SK-N-SH (cell line): Measurements from ENCODE around the gene SLC45A3. TPM values are rescaled to one million over a fixed set of nuclear protein-coding genes. Genes with fewer than 3 reads are reported as not detected.

ENCODE experiments used
- CTCF ChIA-PET: fragments of 300-600, 350-600 bp; formaldehyde crosslinking; extraction: SDS; loops from one replicate; lab custom pipeline; 2021; lab: Yijun Ruan, JAX
- POLR2A ChIA-PET: fragments of 350-600 bp; sonication (Branson Sonifier 250); formaldehyde crosslinking; extraction: SDS; loops from one replicate; lab custom pipeline; 2020; ENCODE audit warnings: antibody characterized with exemption, inconsistent platforms; lab: Yijun Ruan, JAX
- DNase-seq: peaks from one replicate; pipeline ENCODE4 v3.0.0; 2012
- H2AFZ ChIP-seq: fragments of 200-600 bp; sonication (generic); 2 replicates; pipeline ENCODE4 v1.8.1; 2016; ENCODE audit warnings: antibody characterized with exemption, mild to moderate bottlenecking, low read depth
- H3F3A ChIP-seq: fragments of 200-600 bp; sonication (generic); replicated peaks from 2 replicates; pipeline ENCODE3; 2016; ENCODE audit warnings: antibody characterized with exemption, mild to moderate bottlenecking; ENCODE audit not compliant: insufficient read depth
- H3K27ac ChIP-seq, 2 experiments: fragments of 200-500 bp in 1 of 2; fragments of 200-600 bp in 1 of 2; sonication (Bioruptor generic) in 1 of 2; sonication (generic), shearing (Covaris generic) in 1 of 2; 2 replicates each; pipeline versions ENCODE4 v1.5.1 to v1.6.1; 2014 to 2016; ENCODE audit warnings: low read depth in 2 of 2, inconsistent platforms in 1 of 2, low read length in 1 of 2, mild to moderate bottlenecking in 1 of 2, mixed read lengths in 1 of 2
- H3K27me3 ChIP-seq: fragments of 200-600 bp; sonication (generic), shearing (Covaris generic); 2 replicates; pipeline ENCODE4 v1.6.1; 2016; ENCODE audit warnings: mixed run types; ENCODE audit not compliant: insufficient read depth
- H3K36me3 ChIP-seq, 2 experiments: fragments of 200-500 bp in 1 of 2; fragments of 200-600 bp in 1 of 2; sonication (Bioruptor generic) in 1 of 2; sonication (generic) in 1 of 2; replicated peaks in 1 of 2; 2 replicates each; pipeline versions ENCODE3 to v1.5.1; 2014 to 2016; ENCODE audit warnings: low read length in 1 of 2, mild to moderate bottlenecking in 1 of 2; ENCODE audit not compliant: insufficient read depth in 2 of 2, control insufficient read depth in 1 of 2
- H3K4me1 ChIP-seq, 2 experiments: fragments of 200-500 bp in 1 of 2; fragments of 200-600 bp in 1 of 2; sonication (Bioruptor generic) in 1 of 2; sonication (generic), shearing (Covaris generic) in 1 of 2; 2 replicates each; pipeline versions ENCODE4 v1.5.1 to v1.6.1; 2014 to 2016; ENCODE audit warnings: low read depth in 1 of 2, low read length in 1 of 2, mixed run types in 1 of 2; ENCODE audit not compliant: insufficient read depth in 2 of 2, control insufficient read depth in 1 of 2
- H3K4me2 ChIP-seq: fragments of 200-600 bp; sonication (generic), shearing (Covaris generic); 2 replicates; pipeline ENCODE4 v1.6.1; 2017; ENCODE audit warnings: mixed run types
- H3K4me3 ChIP-seq, 2 experiments: fragments of 200-500 bp in 1 of 2; fragments of 200-600 bp in 1 of 2; sonication (Bioruptor generic) in 1 of 2; sonication (generic), shearing (Covaris generic) in 1 of 2; 2 replicates each; pipeline versions ENCODE4 v1.5.1 to v1.8.1; 2014 to 2016; ENCODE audit warnings: low read depth in 2 of 2, inconsistent platforms in 1 of 2, low read length in 1 of 2, mild to moderate bottlenecking in 1 of 2, mixed read lengths in 1 of 2, moderate library complexity in 1 of 2
- H3K79me2 ChIP-seq: fragments of 200-600 bp; sonication (generic); 2 replicates; pipeline ENCODE4 v1.8.1; 2017; ENCODE audit warnings: mild to moderate bottlenecking; ENCODE audit not compliant: insufficient read depth
- H3K9ac ChIP-seq: fragments of 200-600 bp; sonication (generic); 2 replicates; pipeline ENCODE4 v1.6.1; 2017; ENCODE audit warnings: mixed run types
- H3K9me2 ChIP-seq: fragments of 200-600 bp; sonication (generic); 2 replicates; pipeline ENCODE4 v1.6.1; 2017; ENCODE audit warnings: mixed run types
- H3K9me3 ChIP-seq: fragments of 200-600 bp; sonication (generic); 2 replicates; pipeline ENCODE4 v1.6.1; 2017; ENCODE audit warnings: mixed run types, mild to moderate bottlenecking, moderate library complexity
- H4K20me1 ChIP-seq: fragments of 200-600 bp; sonication (generic); 2 replicates; pipeline ENCODE4 v1.6.1; 2017; ENCODE audit warnings: mild to moderate bottlenecking, mixed run types; ENCODE audit not compliant: insufficient read depth
- CTCF ChIP-seq: fragments of 200-600 bp; sonication (generic); IDR thresholded peaks from 2 replicates; pipeline ENCODE4 v1.6.1; 2017; ENCODE audit warnings: antibody characterized with exemption, mild to moderate bottlenecking, moderate library complexity
- EP300 ChIP-seq, 2 experiments: IDR thresholded peaks; 2 replicates each; pipeline versions ENCODE4 v1.4.0 to v1.6.1; 2012; ENCODE audit warnings: borderline replicate concordance in 1 of 2, low read depth in 1 of 2, low read length in 1 of 2
- FOSL2 ChIP-seq: IDR thresholded peaks from 2 replicates; pipeline ENCODE4 v1.4.0; 2012; ENCODE audit warnings: low read depth, mild to moderate bottlenecking, moderate library complexity, borderline replicate concordance
- FOXJ3 ChIP-seq: sonication (generic); formaldehyde crosslinking; IDR thresholded peaks from 2 replicates; pipeline ENCODE4 v1.5.1; 2020; ENCODE audit warnings: mild to moderate bottlenecking, missing genetic modification reagents
- IRF3 ChIP-seq: fragments of 150-350 bp; IDR thresholded peaks from 2 replicates; pipeline ENCODE4 v1.6.1; 2016; ENCODE audit warnings: mild to moderate bottlenecking, low read depth, low read length
- MAX ChIP-seq: IDR thresholded peaks from 2 replicates; pipeline ENCODE4 v1.4.0; 2012; ENCODE audit warnings: low read depth
- MEF2A ChIP-seq: IDR thresholded peaks from 2 replicates; pipeline ENCODE4 v1.4.0; 2012; ENCODE audit warnings: low read depth, borderline replicate concordance
- NRF1 ChIP-seq: IDR thresholded peaks from 2 replicates; pipeline ENCODE4 v1.6.1; 2012; ENCODE audit warnings: low read depth, mild to moderate bottlenecking, low read length
- RXRA ChIP-seq: IDR thresholded peaks from 2 replicates; pipeline ENCODE4 v1.4.0; 2012; ENCODE audit warnings: low read depth, mild to moderate bottlenecking, borderline replicate concordance
- SIN3A ChIP-seq: IDR thresholded peaks from 2 replicates; pipeline ENCODE4 v1.6.1; 2012; ENCODE audit warnings: low read depth, mild to moderate bottlenecking, low read length, moderate library complexity, borderline replicate concordance
- USF2 ChIP-seq: fragments of 150-350 bp; IDR thresholded peaks from 2 replicates; pipeline ENCODE4 v1.6.1; 2017; ENCODE audit warnings: antibody characterized with exemption, low read length, low read depth, borderline replicate concordance
- YY1 ChIP-seq: IDR thresholded peaks from 2 replicates; pipeline ENCODE4 v1.4.0; 2012; ENCODE audit warnings: low read depth, mild to moderate bottlenecking
- ZBTB33 ChIP-seq: IDR thresholded peaks from 2 replicates; pipeline ENCODE4 v1.4.0; 2012; ENCODE audit warnings: low read depth, borderline replicate concordance
- WGBS: methylation state at CpG from one replicate; pipeline ENCODE4 v1.1.6; 2017; ENCODE audit warnings: low lambda C conversion rate; 5-methylcytosine and 5-hydroxymethylcytosine counted together
- polyA plus RNA-seq, 3 experiments: library from polyadenylated mRNA; depleted of rRNA; stranded (reverse); fragments of >200 nt; gene quantifications; 2 replicates each; pipeline ENCODE4 v1.2.3, GENCODE V29; 2012

The SLC45A3 gene
- polyA plus RNA-seq, 1 of the 3 experiments (the other 2 are of a cell fraction), result 4.6 TPM

GRCh38 chr1:205619376-205619775 lies 60.9 kb downstream of the SLC45A3 start:
- Histone ChIP-seq H3K79me2 (peaks cover 41% of the 10 kb centered on the region), H3K9me2 (no peaks in the 10 kb centered on the region), H3K9ac (no peak overlapping the region), H2AFZ (no peak overlapping the region), H3F3A (peaks cover 6% of the 10 kb centered on the region), H3K9me3 (no peaks in the 10 kb centered on the region), H3K27me3 (no peaks in the 10 kb centered on the region), H3K4me1 (peaks cover 0 to 2% of the 10 kb centered on the region in 2 experiments; a peak in 1 of 4 replicates), H3K36me3 (peaks cover 44 to 63% of the 10 kb centered on the region in 2 experiments)
- WGBS, result 89% methylated on average over 3 of the region's 3 CpGs
- DNase-seq, result no peak
- no peak for TF ChIP-seq FOSL2
- TF ChIP-seq, all 33 proteins: peak for 0
- Histone ChIP-seq H3K4me3 (no peak overlapping the region), H3K4me2 (no peak overlapping the region), H4K20me1 (no peaks in the 10 kb centered on the region), H3K27ac (no peak overlapping the region)
- ChIA-PET POLR2A (no interaction called here), CTCF (interaction anchor here (1.0 kb wide), 1 partner anchor 28 kb away, joined by 3 read pairs; no protein-coding TSS in a partner anchor)

GRCh38 chr1:205616563-205617293 lies 63.6 kb downstream of the SLC45A3 start:
- H3K4me2 ChIP-seq, result no peak overlapping the region
- no peak overlapping the region for H3K4me3 ChIP-seq
- POLR2A ChIA-PET, result no interaction called here
- H3K27ac ChIP-seq, result no peak overlapping the region
- H3K9me3 ChIP-seq, result no peaks in the 10 kb centered on the region
- H4K20me1 ChIP-seq, result no peaks in the 10 kb centered on the region
- H3K4me1 ChIP-seq, result peaks cover 0 to 3% of the 10 kb centered on the region in 2 experiments; a peak in 2 of 4 replicates
- no peak for TF ChIP-seq EP300 (IDR thresholded peaks at IDR 0.05; ENCODE audit: borderline replicate concordance in 1 of 2, low read depth in 1 of 2, low read length in 1 of 2)
- TF ChIP-seq YY1, result no peak
- no peaks in the 10 kb centered on the region for H3K9me2 ChIP-seq
- peaks cover 30% of the 10 kb centered on the region; the same call in 1 of the 2 replicates for H3K79me2 ChIP-seq
- H3K9ac ChIP-seq, result no peak overlapping the region
- H3K27me3 ChIP-seq, result no peaks in the 10 kb centered on the region
- CTCF ChIA-PET, result no interaction called here
- H3K36me3 ChIP-seq, result peaks cover 65 to 75% of the 10 kb centered on the region in 2 experiments
- no peak for DNase-seq
- peaks cover 6% of the 10 kb centered on the region for H3F3A ChIP-seq
- WGBS, result 88% methylated on average over 1 of the region's 1 CpG
- H2AFZ ChIP-seq, result no peak overlapping the region

GRCh38 chr1:205615789-205616188 lies 64.5 kb downstream of the SLC45A3 start:
- Histone ChIP-seq H3K4me2 (no peak overlapping the region), H3K9ac (no peak overlapping the region), H3K9me2 (no peaks in the 10 kb centered on the region), H3K4me1 (peaks cover 5 to 12% of the 10 kb centered on the region in 2 experiments; a peak in 2 of 4 replicates), H3K4me3 (no peak overlapping the region), H3K27ac (no peak overlapping the region), H3K79me2 (peaks cover 30% of the 10 kb centered on the region), H3K27me3 (no peaks in the 10 kb centered on the region), H3K9me3 (no peaks in the 10 kb centered on the region), H3K36me3 (peaks cover 74 to 81% of the 10 kb centered on the region in 2 experiments), H2AFZ (no peak overlapping the region), H4K20me1 (no peaks in the 10 kb centered on the region), H3F3A (peaks cover 6% of the 10 kb centered on the region)
- no peak for DNase-seq
- 100% methylated on average over 1 of the region's 1 CpG for WGBS
- ChIA-PET POLR2A (no interaction called here), CTCF (interaction anchor here (1.7 kb wide), 1 partner anchor 43 kb away, joined by 4 read pairs; no protein-coding TSS in a partner anchor)
- no peak for TF ChIP-seq IRF3
- no peak for TF ChIP-seq MAX
- no peak for TF ChIP-seq NRF1
- TF ChIP-seq MEF2A, result no peak
- no peak for TF ChIP-seq RXRA
- no peak for TF ChIP-seq FOXJ3 (CRISPR knock-in tag)
- TF ChIP-seq USF2, result no peak
- no peak for TF ChIP-seq ZBTB33
- TF ChIP-seq SIN3A, result no peak
- no peak for TF ChIP-seq CTCF
- TF ChIP-seq FOSL2, result no peak
